NCI-H82 treated with DMSO at 0.1 percent for 48 hours (cell line): Measurements from ENCODE around the gene B2M.
"Not testable (repeated sequence)": the region's sequence is repeated elsewhere in the genome, so short reads cannot be mapped to it uniquely, and the experiment has no call there.

Experiments used
- DNase-seq: peaks from one replicate; lab custom pipeline; 2025; ENCODE audit not compliant: unreplicated experiment; lab: John Stamatoyannopoulos, UW

Gene B2M

GRCh38 chr15:44697014-44697413, 14.3 kb upstream of the B2M start:
- DNase-seq: no peak

DNA sequence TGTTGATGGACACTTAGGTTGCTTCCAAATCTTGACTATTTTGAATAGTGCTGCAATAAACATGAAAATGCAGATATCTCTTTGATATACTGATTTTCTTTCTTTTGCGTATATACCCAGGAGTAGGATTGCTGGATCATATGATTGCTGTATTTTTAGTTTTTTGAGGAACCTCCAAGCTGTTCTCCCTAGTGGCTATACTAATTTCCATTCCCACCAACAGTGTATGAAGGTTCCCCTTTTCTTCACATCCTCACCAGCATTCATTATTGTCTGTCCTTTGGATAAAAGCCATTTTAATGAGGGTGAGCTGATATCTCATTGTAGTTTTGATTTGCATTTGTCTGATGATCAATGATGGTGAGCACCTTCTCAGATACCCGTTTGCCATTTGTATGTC, 12.7 kb upstream of the B2M start:
- no peak for DNase-seq

GRCh38 chr15:44700676-44701075, 10.6 kb upstream of the B2M start:
- not testable (repeated sequence) for DNase-seq

- no peak for DNase-seq
Measured at GRCh38 chr15:44705986-44706385, 5.3 kb upstream of the B2M start.

DNA sequence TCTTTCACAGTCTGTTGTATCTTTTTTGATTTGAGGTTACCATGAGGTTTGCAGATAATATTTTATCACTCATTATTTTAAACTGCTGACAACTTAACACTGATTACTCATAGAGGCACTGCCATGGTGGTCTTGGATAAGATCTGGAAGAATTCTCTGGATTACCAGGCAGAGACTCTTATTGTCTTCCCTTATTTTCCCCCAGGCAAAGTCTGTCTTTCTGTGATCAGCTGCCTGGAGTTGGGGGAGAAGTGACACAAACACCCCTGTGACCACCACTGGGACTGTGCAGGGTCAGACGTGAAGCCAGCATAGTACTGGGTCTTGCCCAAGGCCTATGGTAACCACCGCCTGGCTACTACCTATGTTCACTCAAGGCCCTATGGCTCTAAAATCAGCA, 4.9 kb upstream of the B2M start:
- DNase-seq: no peak

DNA sequence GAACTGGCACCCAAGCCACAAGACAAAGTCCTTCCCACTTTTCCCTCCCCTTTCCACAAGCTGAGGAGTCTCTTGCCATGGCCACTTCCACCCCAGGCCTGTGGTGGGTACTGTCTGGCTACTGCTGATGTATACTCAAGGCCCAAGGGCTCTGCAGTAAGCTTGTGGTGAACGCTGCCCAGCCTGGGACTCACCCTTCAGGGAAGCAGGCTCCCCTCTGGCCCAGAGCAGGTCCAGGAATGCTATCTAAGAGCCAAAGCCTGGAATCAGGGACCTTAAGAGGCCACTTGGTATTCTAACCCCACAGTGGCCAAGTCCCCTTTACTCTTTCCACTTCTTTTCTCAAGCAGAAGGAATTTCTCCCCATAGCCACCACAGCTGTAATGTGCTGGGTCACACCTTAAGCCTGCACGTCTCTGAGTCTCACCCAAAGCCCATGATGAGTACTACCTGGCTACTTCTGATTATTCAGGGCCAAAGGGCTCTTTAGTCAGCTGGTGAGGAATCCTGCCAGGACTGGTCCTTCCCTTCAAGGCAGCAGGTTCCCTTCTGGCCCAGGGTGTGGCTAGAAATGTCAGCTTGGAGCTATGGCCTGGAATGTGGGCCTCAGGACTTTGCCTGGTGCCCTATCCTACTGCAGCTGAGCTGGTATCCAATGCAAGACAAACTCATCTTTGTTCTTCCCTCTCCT, 4.2 kb upstream of the B2M start:
- no peak for DNase-seq

DNA sequence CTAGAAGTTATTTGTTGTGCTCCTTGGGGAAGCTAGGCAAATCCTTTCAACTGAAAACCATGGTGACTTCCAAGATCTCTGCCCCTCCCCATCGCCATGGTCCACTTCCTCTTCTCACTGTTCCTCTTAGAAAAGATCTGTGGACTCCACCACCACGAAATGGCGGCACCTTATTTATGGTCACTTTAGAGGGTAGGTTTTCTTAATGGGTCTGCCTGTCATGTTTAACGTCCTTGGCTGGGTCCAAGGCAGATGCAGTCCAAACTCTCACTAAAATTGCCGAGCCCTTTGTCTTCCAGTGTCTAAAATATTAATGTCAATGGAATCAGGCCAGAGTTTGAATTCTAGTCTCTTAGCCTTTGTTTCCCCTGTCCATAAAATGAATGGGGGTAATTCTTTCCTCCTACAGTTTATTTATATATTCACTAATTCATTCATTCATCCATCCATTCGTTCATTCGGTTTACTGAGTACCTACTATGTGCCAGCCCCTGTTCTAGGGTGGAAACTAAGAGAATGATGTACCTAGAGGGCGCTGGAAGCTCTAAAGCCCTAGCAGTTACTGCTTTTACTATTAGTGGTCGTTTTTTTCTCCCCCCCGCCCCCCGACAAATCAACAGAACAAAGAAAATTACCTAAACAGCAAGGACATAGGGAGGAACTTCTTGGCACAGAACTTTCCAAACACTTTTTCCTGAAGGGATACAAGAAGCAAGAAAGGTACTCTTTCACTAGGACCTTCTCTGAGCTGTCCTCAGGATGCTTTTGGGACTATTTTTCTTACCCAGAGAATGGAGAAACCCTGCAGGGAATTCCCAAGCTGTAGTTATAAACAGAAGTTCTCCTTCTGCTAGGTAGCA, 851 bp upstream of the B2M start:
- DNase-seq: no peak

DNA sequence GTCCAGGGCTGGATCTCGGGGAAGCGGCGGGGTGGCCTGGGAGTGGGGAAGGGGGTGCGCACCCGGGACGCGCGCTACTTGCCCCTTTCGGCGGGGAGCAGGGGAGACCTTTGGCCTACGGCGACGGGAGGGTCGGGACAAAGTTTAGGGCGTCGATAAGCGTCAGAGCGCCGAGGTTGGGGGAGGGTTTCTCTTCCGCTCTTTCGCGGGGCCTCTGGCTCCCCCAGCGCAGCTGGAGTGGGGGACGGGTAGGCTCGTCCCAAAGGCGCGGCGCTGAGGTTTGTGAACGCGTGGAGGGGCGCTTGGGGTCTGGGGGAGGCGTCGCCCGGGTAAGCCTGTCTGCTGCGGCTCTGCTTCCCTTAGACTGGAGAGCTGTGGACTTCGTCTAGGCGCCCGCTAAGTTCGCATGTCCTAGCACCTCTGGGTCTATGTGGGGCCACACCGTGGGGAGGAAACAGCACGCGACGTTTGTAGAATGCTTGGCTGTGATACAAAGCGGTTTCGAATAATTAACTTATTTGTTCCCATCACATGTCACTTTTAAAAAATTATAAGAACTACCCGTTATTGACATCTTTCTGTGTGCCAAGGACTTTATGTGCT, 527 bp downstream of the B2M start:
- no peak for DNase-seq

DNA sequence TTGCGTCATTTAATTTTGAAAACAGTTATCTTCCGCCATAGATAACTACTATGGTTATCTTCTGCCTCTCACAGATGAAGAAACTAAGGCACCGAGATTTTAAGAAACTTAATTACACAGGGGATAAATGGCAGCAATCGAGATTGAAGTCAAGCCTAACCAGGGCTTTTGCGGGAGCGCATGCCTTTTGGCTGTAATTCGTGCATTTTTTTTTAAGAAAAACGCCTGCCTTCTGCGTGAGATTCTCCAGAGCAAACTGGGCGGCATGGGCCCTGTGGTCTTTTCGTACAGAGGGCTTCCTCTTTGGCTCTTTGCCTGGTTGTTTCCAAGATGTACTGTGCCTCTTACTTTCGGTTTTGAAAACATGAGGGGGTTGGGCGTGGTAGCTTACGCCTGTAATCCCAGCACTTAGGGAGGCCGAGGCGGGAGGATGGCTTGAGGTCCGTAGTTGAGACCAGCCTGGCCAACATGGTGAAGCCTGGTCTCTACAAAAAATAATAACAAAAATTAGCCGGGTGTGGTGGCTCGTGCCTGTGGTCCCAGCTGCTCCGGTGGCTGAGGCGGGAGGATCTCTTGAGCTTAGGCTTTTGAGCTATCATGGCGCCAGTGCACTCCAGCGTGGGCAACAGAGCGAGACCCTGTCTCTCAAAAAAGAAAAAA, 1.2 kb downstream of the B2M start:
- DNase-seq: peak; percentile 8

GRCh38 chr15:44713006-44713966, 2.0 kb downstream of the B2M start:
- DNase-seq: no peak

GRCh38 chr15:44715142-44715796, 4.0 kb downstream of the B2M start:
- no peak for DNase-seq

DNA sequence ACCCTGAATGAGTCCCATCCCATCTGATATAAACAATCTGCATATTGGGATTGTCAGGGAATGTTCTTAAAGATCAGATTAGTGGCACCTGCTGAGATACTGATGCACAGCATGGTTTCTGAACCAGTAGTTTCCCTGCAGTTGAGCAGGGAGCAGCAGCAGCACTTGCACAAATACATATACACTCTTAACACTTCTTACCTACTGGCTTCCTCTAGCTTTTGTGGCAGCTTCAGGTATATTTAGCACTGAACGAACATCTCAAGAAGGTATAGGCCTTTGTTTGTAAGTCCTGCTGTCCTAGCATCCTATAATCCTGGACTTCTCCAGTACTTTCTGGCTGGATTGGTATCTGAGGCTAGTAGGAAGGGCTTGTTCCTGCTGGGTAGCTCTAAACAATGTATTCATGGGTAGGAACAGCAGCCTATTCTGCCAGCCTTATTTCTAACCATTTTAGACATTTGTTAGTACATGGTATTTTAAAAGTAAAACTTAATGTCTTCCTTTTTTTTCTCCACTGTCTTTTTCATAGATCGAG, 4.5 kb downstream of the B2M start:
- no peak for DNase-seq

- no peak for DNase-seq
Measured at GRCh38 chr15:44716983-44717602, 5.8 kb downstream of the B2M start.

GRCh38 chr15:44718180-44718926, 7.0 kb downstream of the B2M start:
- no peak for DNase-seq

- DNase-seq: no peak
Measured at GRCh38 chr15:44718927-44719292, 7.6 kb downstream of the B2M start.

DNA sequence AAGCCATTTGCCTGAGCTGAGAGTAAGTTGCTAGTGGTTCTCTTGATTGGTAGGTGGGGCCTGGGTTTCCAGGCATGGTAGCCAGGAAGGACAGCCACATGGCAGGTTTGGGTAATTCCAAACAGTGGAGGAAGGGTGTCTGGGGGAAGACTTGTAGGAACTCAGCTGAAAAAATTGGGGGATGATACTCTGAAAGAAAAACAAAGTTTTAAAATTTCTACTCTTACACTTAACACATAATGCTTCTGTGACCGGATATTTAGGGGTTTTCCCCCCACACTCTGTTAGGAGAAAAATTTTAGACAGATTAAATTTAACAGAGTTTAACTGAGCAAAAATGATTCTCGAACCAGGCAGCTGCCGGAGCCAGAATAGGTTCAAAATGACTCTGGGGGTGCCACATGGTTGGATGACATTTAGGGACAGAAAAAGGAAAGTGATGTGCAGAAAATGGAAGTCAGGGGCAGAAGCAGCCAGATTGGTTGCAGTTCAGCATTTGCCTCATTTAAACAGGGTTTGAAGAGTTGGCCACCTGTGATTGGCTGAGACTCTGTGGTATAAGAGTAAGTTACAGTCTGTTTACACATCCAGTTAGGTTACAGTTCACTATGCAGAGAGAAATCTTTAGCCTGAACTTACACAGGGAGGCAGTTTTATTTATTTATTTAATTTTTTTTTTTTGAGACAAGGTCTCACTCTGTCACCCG, 8.1 kb downstream of the B2M start:
- DNase-seq: no peak

GRCh38 chr15:44720000-44720435, 8.7 kb downstream of the B2M start:
- DNase-seq: not testable (repeated sequence)
